ENCODE results near the gene DNMT3L. TPM values are rescaled to one million over a fixed set of nuclear protein-coding genes. Genes with fewer than 3 reads are reported as not detected.

DNMT3L gene
- total RNA-seq, 1 donor from 2014 or later = not detected

GRCh38 chr21:44279354-44280260, 17.9 kb upstream of the DNMT3L start:
- no peak for DNase-seq (ENCODE audit: low spot score)

- DNase-seq (ENCODE audit: low spot score) = no peak
Measured at GRCh38 chr21:44275041-44275440, 13.3 kb upstream of the DNMT3L start.

GRCh38 chr21:44273046-44273445, 11.3 kb upstream of the DNMT3L start:
- no peak for DNase-seq (ENCODE audit: low spot score)

DNA sequence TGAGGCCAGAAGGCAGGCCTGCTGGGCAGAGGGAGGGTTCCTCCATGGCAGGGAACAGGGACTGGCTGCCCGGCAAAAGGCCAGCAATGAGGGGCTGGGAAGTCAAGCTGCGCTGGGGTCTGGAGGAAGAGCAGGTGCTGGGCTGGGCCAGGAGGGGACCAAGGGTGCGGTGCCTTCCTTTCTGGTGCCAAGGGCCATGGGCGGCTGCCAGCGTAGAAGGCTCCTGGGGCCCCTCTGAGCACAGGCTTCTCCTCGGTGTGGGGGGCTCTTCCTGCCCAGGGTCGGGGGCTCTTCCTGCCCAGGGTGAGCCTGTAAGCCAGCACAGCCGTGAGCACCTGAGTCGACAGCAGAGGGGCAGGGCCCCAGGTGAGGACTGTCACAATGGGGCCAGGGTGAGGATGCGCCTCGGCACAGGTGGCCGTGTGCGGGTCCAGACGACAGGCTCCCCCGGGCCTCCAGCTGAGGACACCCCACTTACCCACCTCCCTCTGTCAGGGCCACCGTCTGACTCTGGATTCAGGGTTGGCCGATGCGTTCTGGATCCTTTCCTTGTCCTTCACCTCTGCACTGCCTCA, 10.7 kb upstream of the DNMT3L start:
- no peak for DNase-seq (ENCODE audit: low spot score)

DNA sequence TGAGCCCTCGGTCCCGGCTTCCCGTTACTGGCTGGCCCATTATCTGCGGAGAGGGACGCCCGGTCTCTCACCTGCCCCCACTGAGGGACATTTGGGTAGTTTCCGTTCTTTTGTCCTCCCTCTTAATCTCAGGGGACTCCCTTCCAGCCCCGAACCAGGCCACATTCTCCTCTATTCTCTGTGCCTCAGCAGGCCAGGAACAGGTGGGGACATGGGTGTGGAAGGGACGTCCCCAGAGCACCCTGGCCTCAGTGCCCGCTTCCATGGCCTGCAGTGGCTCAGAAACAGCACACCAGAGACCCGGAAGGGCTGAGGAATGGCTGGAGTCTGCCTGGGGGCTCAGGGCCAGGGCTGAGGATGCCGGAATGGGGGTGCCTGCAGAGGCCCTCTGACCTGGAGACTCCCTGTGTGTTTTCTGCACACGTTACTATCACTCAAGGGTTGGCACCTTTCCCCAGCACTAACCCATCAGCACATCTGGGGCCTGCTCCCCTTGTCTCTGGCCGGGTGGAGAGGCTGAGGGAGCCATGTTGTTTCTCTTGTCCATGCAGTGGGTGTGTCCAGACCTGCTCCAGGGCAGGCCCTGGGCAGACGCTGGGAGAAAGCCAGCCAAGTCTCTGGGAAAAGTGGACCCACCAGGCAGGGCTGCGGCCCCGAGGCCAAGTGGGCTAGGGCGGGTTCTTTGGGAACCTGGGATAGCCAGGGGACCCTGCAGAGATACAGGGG, 10.0 kb upstream of the DNMT3L start:
- DNase-seq (ENCODE audit: low spot score) = no peak

DNA sequence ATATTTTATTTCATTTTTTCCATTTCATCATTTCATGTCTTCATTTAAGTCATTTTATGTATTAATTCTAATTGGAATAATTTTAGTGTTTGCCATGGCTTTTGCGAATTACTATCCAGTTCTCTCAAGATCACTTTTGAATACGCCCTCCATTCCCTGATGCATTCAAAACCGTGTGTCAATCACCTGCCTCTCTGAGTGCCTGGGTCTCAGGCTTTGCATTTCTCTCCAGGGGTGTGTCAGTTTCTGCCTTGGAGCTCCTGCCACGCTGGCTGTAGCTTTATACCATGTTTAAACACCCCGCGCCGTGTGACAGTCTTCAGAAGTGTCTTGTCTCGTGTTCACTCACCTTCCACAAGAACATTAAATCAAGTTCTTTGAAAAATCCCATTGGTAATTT, 7.4 kb upstream of the DNMT3L start:
- no peak for DNase-seq (ENCODE audit: low spot score)

GRCh38 chr21:44267655-44268142, 6.0 kb upstream of the DNMT3L start:
- no peak for DNase-seq (ENCODE audit: low spot score)

DNA sequence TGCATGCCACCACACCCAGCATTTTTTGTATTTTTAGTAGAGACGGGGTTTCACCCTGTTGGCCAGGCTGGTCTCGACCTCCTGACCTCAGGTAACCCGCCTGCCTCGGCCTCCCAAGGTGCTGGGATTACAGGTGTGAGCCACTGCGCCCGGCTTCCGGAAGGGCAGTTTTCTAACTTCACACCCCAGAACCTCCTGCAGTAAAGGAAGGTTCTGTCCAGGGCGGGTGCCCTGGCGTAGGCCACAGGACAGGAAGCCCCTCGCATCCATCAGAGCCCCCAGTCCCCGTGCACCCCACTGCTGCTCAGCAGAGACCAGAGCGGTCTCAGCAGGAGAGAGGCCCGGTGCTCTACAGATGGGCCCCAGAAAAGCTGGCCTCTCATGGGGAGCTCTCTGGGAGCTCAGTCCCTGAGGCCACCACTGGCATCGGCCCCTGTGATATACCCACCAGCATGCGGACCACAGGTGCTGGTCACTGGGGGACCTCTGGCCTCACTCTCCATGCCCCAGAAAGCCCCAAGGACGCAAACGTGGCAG, 4.1 kb upstream of the DNMT3L start:
- DNase-seq (ENCODE audit: low spot score) = no peak

DNA sequence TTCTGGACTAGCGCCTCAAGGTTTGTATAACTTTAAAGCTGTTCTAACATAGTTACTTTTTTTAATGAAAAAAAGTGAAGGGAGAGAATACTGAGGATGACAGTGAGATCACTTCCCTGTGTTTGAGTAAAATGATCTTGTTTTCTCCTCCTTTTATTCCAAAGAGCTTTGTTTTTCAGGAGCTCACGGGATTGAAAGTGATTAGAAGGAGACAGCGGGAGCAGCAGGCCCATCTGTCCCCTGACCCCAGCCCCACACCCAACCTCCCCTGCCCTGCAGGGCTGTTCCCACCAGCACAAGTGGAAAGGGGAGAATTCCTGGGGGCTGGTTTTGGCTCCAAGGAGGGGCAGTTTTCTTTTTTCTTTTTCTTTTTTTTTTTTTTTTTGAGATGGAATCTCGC, 2.1 kb upstream of the DNMT3L start:
- DNase-seq (ENCODE audit: low spot score) = no peak

DNA sequence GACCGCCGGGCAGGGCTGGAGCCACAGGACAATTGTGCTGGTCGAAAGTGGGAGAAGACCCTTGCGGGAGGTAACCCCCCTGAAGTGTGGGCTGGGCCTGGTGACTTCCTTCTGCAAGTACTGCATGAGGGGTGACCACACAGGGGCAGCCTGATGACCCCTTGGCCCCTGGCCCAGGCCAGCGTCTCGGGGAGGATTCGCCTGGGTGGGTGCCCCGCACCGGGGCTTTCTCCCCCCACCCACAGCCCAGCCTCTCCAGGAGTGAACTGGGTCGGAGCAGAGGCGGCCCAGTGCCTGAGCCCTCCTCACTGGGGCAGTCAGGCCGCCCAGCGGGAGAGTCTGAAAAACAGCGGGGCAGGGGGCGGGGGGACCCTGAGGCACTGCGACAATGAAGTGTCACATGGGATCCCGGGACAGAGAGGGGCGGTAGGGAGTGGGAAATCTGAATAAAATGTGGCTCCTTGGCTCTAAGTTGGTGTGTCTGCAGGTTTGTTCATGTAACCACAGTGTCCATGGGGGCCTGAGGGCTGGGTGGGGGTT, 1.6 kb upstream of the DNMT3L start:
- no peak for DNase-seq (ENCODE audit: low spot score)

- DNase-seq (ENCODE audit: low spot score) = no peak
Measured at GRCh38 chr21:44262338-44263056, 800 bp upstream of the DNMT3L start.

DNA sequence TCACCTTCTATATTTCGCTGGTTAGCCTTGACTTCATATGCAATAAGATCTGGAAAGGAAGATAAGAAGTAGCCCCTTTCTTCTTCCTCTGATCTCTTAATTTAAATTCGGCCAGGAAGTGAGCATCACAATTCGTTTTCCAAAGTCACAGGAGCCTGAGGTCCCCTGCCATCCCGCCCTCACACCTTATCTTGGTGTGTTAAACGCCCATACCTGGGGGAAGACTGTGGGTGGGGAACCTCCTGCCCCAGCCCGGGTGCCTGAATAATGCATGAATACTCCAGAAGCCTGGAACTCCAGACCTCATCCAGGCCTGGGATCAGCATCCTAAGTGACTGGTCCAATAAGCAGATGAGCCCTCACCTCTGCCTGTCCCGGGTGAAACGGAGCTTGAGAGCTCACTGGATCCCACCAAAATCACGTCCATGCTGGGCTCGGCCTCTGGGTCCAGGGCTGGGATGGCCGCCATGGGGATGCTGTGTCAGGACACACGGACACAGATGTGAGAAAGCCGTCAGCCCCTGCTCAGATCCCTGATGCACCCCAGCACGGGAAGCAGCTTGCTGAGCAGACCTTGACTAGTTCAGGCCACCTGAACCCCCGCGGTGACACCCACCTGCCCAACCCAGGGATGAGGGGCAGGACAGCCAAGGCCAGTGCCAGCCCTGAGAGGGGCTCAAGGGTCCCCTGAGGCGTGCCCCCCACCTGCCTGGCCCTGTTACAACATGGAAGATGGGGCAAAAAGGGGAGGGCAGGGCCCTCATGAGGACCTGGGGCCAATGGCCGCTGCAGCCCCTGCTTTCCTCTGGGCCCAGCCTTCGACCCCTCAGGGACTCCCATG, 686 bp downstream of the DNMT3L start:
- DNase-seq (ENCODE audit: low spot score) = no peak

GRCh38 chr21:44260066-44260465, 1.6 kb downstream of the DNMT3L start:
- no peak for DNase-seq (ENCODE audit: low spot score)

GRCh38 chr21:44259082-44259705, 2.5 kb downstream of the DNMT3L start:
- DNase-seq (ENCODE audit: low spot score) = no peak

DNA sequence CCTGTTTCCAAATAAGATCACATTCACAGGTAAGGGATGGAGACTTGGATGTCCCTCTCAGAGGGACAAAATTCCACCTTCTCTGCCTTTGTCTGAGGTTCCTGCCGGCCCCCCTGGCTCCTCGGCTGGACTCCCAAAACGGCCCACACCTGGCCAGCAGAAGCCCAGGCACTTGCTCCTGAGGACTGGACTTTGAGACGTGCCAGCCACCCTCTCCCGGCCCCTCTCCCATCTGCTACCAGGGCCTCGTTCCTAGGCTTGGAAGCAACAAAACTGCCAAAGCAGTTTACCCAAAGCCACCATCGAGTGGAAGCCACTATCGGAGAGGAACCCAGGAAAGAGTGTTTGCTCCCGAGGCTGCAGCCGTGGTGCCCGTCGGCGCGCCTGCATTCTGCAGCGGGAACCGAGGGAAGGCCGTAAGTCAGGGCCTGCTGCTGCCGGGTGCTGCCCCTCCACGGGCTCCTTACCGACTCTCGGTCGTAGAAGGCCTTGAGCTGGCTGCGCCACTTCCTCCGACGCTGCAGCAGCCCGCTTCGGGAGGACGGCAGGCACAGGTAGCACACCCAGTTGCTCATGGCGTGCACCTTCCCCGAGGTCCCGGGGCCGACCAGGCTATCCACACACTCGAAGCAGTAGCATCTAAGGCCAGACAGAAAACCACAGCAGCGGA, 3.5 kb downstream of the DNMT3L start:
- DNase-seq (ENCODE audit: low spot score) = no peak

GRCh38 chr21:44255511-44255981, 6.2 kb downstream of the DNMT3L start:
- DNase-seq (ENCODE audit: low spot score) = no peak

- no peak for DNase-seq (ENCODE audit: low spot score)
Measured at GRCh38 chr21:44253832-44254710, 7.6 kb downstream of the DNMT3L start.
